Muscle of arm (tissue), 12 donors: ENCODE data around the gene RPUSD4. TPM values are rescaled to one million over a fixed set of nuclear protein-coding genes. Genes with fewer than 3 reads are reported as not detected.

Experiments used
- DNase-seq: peaks from one replicate; pipeline ENCODE4 v3.0.0-alpha.2; 2013
- polyA plus RNA-seq, 12 donors: library from polyadenylated mRNA; unstranded; fragments of 120-200 nt; gene quantifications; one replicate each; pipeline ENCODE4 v1.2.1, GENCODE V29; 2013; ENCODE audit not compliant: insufficient read length in 12 of 12

The RPUSD4 gene
- polyA plus RNA-seq, 12 donors: 30.1 to 52.2 (median 41.7) TPM; not detected in 1

DNA sequence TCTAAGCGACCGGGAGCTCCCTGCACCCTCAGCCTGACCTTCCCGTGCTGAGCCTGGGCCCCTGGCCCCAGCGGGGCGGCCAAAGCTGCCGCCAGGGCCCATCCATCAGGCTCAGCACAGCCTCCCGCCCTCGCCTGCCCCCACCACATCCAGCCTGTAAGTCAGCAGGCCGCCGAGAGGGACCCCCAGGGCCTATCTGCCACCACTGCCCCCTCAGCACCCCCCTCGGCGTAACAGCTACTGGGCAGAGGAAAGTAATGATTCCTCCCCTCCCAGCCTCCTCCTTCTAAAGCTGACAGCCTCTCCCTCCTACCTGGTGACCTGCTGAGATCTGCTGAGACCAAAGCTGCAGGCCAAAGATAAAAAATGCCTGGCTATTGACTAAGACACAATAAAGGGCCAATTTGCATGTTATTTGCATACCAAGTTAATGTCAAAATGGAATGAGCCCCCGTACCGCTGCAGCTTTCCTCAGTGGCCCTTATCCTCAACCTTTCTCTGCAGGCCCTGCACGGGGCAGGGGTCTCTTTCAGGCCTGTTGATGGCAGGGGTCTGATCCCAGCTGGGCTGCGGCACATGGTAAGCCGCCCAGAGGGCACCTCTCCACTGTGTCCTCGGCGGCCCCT is 51.6 kb downstream of the RPUSD4 start:
- no peak for DNase-seq

DNA sequence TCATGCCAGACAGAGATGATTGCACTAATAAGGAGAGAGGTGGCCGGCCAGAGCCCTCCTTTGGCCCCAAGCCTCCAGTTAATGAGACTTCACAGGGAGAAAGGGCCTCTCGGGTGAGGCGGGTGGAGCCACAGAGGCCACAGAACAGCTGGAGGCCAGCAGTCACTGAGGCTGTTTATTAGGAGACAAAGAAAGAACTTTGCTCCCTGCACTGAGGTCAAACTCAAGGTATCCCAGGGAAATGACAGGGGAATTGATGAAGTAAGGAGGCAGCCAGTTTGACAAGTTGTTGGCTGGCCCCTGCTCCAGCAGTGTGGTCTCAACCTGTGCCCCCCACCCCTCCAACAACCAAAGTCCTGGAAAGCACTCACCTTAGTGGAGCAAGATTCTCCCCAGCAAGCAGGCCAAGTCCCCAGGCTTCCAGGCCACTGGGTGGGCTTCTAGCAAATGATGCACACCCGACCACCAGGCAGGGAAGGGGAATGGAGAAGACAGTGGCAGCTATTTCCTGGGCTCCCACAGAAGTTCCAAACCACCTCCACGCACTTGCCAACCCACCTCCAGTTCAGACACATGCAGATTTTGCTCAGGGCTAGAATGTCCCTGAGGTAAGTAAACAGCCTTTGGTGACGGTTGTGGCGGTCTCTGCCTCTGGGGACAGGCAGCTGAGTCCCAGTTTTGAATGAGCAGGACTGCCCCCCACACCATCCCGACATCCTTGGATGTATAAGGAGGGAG is 53.2 kb downstream of the RPUSD4 start:
- no peak for DNase-seq

DNA sequence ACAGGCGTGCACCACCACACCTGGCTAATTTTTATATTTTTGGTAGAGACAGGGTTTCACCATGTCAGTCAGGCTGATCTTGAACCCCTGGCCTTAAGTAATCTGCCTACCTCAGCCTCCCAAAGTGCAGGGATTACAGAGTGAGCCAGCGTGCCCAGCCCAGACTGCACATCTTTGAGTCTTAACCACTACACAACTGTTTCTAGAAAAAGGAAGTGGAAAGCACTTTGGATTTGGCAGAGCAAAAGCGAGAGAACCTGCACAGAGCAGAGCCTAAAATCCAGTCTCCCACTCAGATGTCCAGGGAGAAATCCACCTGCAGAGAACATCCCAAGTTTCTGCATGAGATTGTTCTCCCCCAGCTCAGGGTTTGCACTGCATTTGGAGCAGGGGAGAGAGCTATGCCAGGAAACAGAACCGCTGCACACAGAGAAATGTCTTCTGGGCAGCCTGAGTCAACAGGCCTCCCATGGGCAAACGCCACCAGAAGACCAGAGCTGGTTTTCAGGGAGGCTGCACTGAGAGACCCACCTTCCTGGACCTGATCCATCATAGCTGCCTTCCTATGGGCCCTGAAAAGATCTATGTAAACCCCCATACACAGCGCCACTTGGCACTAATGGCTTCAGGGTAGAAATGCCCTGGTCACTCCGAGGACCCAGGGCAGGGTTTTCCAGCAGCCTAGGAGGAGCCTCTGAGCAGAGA is 54.0 kb downstream of the RPUSD4 start:
- no peak for DNase-seq

DNA sequence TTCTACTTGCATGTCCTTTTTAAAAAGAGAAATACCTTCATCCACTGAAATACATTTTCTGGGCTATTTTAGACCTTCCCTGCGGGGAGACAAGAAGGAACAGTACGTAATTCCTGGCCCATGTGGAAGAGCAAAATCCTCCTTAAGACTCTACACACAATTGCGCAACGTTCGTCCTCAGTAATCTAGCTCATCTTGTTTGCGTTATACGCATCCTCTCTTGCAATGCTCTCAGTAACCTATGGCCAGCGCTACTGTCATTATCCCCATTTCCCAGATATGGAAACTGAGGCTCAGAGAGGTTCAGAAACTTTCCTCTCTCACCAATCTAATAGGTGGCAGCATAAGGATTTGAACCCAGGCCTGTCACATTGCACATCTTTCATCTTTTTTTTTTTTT is 54.6 kb downstream of the RPUSD4 start:
- DNase-seq: no peak

DNA sequence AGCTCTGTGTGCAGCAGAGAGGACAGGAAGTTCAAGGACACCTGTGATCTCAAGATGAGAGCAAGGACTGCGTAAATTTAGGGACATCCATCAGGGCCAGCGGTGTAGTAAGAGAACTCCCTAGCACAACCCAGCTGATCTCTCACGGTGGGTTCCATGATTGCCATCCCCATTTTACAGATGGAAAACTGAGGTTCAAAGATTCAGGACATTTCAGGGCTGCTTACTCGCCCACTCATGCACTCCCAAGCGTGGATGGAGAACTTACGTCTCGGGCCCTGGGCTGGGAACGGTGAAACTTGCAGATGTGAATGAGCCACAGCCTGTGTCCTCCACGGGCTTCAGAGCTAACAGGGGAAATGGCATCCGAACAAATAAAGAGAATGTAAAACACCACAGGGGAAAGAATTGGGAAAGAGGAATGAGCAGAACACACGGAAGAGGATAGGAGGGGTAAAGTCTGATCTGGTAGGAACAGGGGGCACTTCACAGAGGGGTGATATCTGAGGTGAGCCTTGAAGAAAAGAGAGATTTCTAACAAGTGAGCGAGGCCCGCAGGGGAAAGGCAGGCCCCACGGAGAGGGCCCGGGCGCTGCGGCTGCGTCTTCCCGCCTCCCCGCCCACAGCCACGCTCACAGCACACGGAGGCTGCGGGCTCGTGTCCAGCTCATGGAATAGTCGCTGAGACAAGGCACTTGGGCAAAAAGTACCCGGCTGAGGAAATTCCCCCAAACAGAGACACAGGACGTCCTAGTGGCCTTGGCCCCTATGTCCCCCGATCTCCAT is 55.9 kb downstream of the RPUSD4 start:
- DNase-seq: no peak

DNA sequence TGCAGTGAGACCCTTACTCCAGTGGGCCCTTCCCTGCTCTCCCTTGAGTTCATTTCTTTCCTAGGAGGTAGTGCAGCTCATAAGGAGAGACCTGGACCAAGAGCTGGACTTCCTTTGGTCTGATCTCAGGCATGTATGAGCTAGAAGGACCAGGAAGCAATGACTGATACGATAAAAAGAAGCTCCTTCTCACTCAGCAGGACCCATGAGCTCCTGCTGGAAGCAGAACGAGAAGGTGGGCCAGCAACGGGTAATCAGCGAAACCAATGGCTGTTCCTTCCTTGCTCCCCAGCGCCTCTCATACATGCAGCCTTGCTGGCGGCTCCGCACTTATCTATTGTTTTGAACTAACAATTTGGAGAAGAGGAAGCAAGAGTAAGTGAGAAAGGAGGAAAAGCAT is 56.8 kb downstream of the RPUSD4 start:
- DNase-seq: no peak

DNA sequence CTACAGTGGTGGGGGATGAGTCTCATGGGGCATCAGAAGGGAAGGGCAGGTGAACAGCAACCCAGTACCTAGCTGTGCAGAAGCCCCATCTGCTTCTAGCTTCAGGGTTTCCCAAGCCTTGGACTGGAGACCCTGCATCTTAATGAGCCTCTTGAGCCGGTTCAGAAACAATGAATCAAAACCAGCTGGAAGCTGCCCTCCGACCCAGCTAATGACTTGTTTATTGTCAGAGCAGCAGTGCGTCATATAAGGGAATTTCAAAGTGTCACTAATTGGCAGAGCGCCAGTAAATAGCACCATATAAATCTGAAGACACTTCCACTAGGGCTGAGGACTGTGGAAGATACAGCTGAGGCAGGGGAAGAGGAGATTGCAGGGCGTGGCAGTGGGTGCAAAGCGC is 57.5 kb downstream of the RPUSD4 start:
- no peak for DNase-seq

DNA sequence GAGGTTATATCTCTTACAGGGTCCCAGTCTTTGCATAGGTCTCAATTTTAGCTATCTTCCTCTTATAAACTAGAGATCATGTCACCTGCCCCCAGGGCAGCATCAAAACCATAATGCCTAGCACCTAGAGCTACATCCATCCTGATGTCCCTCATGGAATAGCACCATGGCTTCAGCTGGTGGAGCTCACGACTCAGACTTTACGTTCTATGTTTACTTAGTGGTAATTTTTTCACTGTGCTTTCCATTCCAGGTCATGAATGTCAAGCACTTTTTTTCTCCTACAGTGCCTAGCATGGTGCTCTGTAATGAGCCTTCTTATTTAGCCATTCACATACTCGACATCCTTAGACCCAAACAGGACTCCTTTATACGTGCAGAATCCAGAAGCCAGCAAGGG is 58.4 kb downstream of the RPUSD4 start:
- DNase-seq: no peak

DNA sequence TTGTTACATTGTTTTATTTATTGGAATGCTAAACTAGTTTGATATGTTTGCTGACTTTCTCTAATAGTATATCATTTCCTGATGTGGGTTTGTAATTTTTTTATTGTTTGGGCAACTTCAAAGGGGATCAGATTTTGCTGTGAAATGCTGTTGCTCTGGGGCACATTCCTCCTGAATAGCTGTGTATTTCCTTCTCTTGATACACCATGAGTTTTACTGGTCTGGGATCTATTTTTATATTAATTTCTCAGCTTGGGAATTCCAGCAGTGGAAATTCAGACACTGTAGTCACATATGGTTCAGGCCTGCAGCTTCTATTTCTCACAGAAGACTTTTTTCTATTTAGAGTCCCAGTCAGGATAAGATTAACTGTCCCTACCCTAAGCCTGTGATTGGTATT is 58.9 kb downstream of the RPUSD4 start:
- no peak for DNase-seq

DNA sequence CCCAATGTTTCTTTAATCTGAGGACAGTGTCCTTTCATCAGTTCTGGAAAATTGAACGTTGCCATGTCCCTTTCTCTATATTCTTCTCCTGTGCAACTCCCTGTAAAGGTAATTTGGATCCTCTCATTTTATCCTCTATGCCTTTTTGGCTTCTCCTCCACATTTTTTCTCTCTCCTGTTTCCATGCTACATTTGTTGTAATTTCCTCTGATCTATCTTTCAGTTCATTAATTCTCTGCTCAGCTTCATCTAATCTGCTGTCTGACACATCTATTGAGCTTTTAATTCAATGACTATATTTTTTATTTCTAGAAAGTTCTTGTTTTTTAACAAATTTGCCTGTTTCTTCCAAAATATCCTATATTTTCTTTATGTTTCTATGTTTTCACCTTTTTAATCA is 59.3 kb downstream of the RPUSD4 start:
- no peak for DNase-seq

Other genes with a start within 250 kb of the RPUSD4 start
- 10 to 100 TPM in 11 of 12 donors, not detected in 1; 12.4 to 74.0 (median 27.3) TPM for gene CDON, start 148.8 kb downstream of the RPUSD4 start, polyA plus RNA-seq
- 10 to 100 TPM in 11 of 12 donors, not detected in 1; 18.3 to 27.1 (median 23.1) TPM for gene FAM118B, start 132 bp upstream of the RPUSD4 start, polyA plus RNA-seq
- gene SRPRA, start 57.2 kb upstream of the RPUSD4 start, polyA plus RNA-seq: 10 to 100 TPM in 11 of 12 donors, not detected in 1; 53.7 to 68.9 (median 64.2) TPM
- 10 to 100 TPM in 11 of 12 donors, not detected in 1; 10.0 to 42.9 (median 25.1) TPM for gene FOXRED1, start 57.5 kb upstream of the RPUSD4 start, polyA plus RNA-seq
- 10 to 100 TPM in 2 of 12 donors, 1 to 10 TPM in 9, not detected in 1; 6.9 to 16.5 (median 8.2) TPM for gene TIRAP, start 71.4 kb upstream of the RPUSD4 start, polyA plus RNA-seq
- gene DCPS, start 92.4 kb upstream of the RPUSD4 start, polyA plus RNA-seq: 10 to 100 TPM in 11 of 12 donors, not detected in 1; 12.6 to 21.4 (median 17.9) TPM
- gene ST3GAL4, start 144.0 kb upstream of the RPUSD4 start, polyA plus RNA-seq: 10 to 100 TPM in 11 of 12 donors, not detected in 1; 15.3 to 29.7 (median 25.2) TPM